Activated CD4-positive, alpha-beta memory T cell treated with anti-CD3 and anti-CD28 coated beads, Interleukin-2, amount 10 ng/mL, durations not matched to agents 7 days and 5 days (primary cell): Measurements from ENCODE around the gene DAPK1. TPM values are rescaled to one million over a fixed set of nuclear protein-coding genes. Genes with fewer than 3 reads are reported as not detected.

Source experiments
- CTCF ChIA-PET: fragments of 350-600 bp; sonication (Branson Sonifier 250); formaldehyde crosslinking; loops from one replicate; lab custom pipeline; 2021; ENCODE audit warnings: antibody characterized with exemption, inconsistent platforms; lab: Charles Lee
- POLR2A ChIA-PET: fragments of 350-600 bp; sonication (Branson Sonifier 250); formaldehyde crosslinking; loops from one replicate; lab custom pipeline; 2021; ENCODE audit warnings: antibody characterized with exemption; lab: Charles Lee
- DNase-seq: peaks from one replicate; pipeline ENCODE4 v3.0.0-alpha.2; 2020
- H3K27ac Mint-ChIP-seq: one replicate; pipeline ENCODE4 v1.8.0; 2021; ENCODE audit warnings: mild to moderate bottlenecking, mixed read lengths
- H3K27me3 Mint-ChIP-seq: one replicate; pipeline ENCODE4 v1.8.0; 2021; ENCODE audit warnings: mixed read lengths
- H3K36me3 Mint-ChIP-seq: one replicate; pipeline ENCODE4 v1.8.0; 2021; ENCODE audit warnings: low read depth, mixed read lengths
- H3K4me1 Mint-ChIP-seq: one replicate; pipeline ENCODE4 v1.8.0; 2021; ENCODE audit warnings: mixed read lengths
- H3K4me3 Mint-ChIP-seq: one replicate; pipeline ENCODE4 v1.8.0; 2021; ENCODE audit warnings: mild to moderate bottlenecking, mixed read lengths
- H3K9me3 Mint-ChIP-seq: one replicate; pipeline ENCODE4 v1.8.0; 2021; ENCODE audit warnings: mixed read lengths
- total RNA-seq, 2 experiments: library from RNA; stranded (reverse); gene quantifications; one replicate each; pipeline ENCODE4 v1.2.3, GENCODE V29; 2021

The DAPK1 gene
- total RNA-seq, 2 experiments from 2014 or later: 0.50 to 0.86 TPM

DNA sequence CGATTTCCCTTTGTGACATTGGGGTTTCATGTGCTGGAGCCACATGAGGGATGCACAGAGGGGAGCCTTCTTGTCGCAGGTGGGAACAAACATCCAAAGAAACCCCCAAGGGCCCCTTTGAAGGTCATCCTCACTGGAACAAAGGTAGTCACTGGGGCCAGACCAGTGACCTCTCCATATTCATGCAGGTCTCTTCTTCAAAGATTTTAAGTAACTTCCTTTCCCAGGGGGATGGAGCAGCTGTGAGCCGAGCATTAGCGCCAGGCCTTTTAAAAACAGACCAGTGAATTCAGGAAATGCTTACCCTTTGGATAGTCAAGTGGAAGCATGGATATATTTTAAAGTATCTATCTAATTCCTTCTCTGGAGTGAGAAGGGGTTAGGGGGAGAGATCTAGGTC is 33.0 kb downstream of the DAPK1 start:
- ChIA-PET CTCF (no interaction called here), POLR2A (no interaction called here)
- Mint-ChIP-seq H3K27me3 (no peaks in the 10 kb centered on the region), H3K4me3 (no peak overlapping the region), H3K27ac (no peak overlapping the region), H3K9me3 (no peaks in the 10 kb centered on the region), H3K4me1 (no peaks in the 10 kb centered on the region), H3K36me3 (no peaks in the 10 kb centered on the region)
- no peak for DNase-seq

- Mint-ChIP-seq H3K27me3 (no peaks in the 10 kb centered on the region), H3K27ac (no peak overlapping the region), H3K4me1 (peaks cover 5% of the 10 kb centered on the region), H3K9me3 (no peaks in the 10 kb centered on the region), H3K36me3 (no peaks in the 10 kb centered on the region), H3K4me3 (no peak overlapping the region)
- ChIA-PET POLR2A (no interaction called here), CTCF (no interaction called here)
- no peak for DNase-seq
Measured at GRCh38 chr9:87531370-87532295, 34.0 kb downstream of the DAPK1 start.

- ChIA-PET CTCF (no interaction called here), POLR2A (no interaction called here)
- no peaks in the 10 kb centered on the region for H3K36me3 Mint-ChIP-seq
- H3K27ac Mint-ChIP-seq: no peak overlapping the region
- H3K4me3 Mint-ChIP-seq: no peak overlapping the region
- H3K9me3 Mint-ChIP-seq: no peaks in the 10 kb centered on the region
- peaks cover 8% of the 10 kb centered on the region for H3K4me1 Mint-ChIP-seq
- no peak for DNase-seq
- no peaks in the 10 kb centered on the region for H3K27me3 Mint-ChIP-seq
Measured at GRCh38 chr9:87533271-87533670, 35.6 kb downstream of the DAPK1 start.

DNA sequence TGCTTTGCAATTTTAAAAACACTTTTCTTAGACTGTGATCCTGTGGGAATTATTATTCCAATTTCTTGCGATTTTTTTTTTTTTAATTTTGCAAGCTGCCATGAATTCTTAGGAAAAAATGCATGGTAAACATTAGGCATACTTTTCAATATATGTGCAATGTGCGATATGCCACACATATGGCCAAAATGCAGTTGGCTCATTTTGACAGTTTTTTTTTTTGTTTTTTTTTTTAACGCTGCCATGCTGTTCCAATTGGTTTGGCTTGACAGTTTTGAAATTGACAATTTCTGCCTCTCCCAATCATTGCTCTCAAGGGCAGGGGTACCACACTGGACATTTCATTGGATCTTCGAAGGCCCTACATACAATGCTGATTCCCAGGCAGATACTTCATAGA is 36.4 kb downstream of the DAPK1 start:
- Mint-ChIP-seq H3K27ac (no peak overlapping the region), H3K4me1 (peaks cover 8% of the 10 kb centered on the region), H3K4me3 (no peak overlapping the region), H3K36me3 (no peaks in the 10 kb centered on the region), H3K27me3 (no peaks in the 10 kb centered on the region), H3K9me3 (no peaks in the 10 kb centered on the region)
- POLR2A ChIA-PET: no interaction called here
- CTCF ChIA-PET: no interaction called here
- DNase-seq: no peak

DNA sequence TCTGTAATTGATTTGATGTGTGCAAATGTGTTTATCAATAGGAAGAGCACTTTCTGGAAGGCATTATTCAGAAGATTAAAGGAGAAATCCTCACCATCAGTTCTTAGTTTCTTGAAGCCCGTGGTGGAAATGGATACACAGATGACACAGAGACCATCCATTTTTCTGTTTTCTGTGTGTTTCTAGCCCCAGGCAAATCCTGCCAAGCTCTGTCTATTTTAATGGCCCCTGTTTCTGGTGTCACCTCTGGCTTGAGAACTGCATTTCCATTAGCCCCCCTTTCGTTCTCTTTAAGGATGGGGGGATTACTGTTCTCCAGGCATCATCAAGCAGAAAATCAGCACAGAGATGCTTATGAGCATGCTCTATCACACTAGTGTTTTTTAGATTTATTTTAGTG is 37.3 kb downstream of the DAPK1 start:
- Mint-ChIP-seq H3K27me3 (no peaks in the 10 kb centered on the region), H3K27ac (no peak overlapping the region), H3K9me3 (no peaks in the 10 kb centered on the region), H3K36me3 (no peaks in the 10 kb centered on the region), H3K4me3 (no peak overlapping the region), H3K4me1 (peaks cover 8% of the 10 kb centered on the region)
- no peak for DNase-seq
- ChIA-PET POLR2A (no interaction called here), CTCF (no interaction called here)

DNA sequence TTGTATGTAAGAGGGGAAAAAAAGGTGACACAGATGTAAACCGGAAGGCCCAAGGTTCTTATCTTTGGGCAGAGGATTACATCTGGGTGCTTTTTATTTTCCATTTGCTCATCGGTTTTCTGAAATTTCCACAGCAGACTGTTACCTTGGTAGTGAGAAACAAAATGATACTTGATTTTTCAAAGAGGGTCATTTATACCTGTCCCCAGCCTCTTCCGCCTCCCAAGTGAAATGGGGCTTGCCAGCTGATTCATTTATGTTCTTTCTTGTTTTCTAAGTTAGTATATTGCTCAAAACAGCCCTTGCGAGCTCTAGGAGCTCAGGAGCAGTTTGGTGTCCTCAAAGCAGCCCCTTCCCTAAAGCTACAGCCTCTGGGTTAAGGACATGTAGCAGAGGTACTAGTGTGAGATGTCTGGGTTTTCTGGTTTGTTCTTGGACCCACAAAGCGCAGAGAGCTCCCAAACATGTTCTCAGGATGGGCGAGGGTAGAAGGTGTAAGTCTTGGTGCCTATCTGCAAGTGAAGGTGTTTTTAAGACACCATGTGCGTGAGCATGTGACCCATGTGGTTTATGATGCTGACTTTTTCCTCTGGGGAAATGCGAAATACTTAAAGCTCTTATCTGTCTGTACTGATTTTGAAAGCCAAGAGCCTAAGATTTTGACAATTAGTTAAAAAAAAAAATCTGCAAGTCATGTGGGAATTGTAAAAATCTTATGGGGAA is 38.3 kb downstream of the DAPK1 start:
- H3K27me3 Mint-ChIP-seq: no peaks in the 10 kb centered on the region
- POLR2A ChIA-PET: no interaction called here
- peaks cover 8% of the 10 kb centered on the region for H3K4me1 Mint-ChIP-seq
- CTCF ChIA-PET: no interaction called here
- H3K9me3 Mint-ChIP-seq: no peaks in the 10 kb centered on the region
- H3K27ac Mint-ChIP-seq: no peak overlapping the region
- no peak overlapping the region for H3K4me3 Mint-ChIP-seq
- no peaks in the 10 kb centered on the region for H3K36me3 Mint-ChIP-seq
- DNase-seq: no peak

GRCh38 chr9:87537625-87538024 is 40.0 kb downstream of the DAPK1 start:
- H3K4me1 Mint-ChIP-seq: peaks cover 8% of the 10 kb centered on the region
- no peak overlapping the region for H3K27ac Mint-ChIP-seq
- no peaks in the 10 kb centered on the region for H3K27me3 Mint-ChIP-seq
- no peaks in the 10 kb centered on the region for H3K9me3 Mint-ChIP-seq
- no peak for DNase-seq
- no peaks in the 10 kb centered on the region for H3K36me3 Mint-ChIP-seq
- no peak overlapping the region for H3K4me3 Mint-ChIP-seq
- ChIA-PET CTCF (no interaction called here), POLR2A (no interaction called here)

DNA sequence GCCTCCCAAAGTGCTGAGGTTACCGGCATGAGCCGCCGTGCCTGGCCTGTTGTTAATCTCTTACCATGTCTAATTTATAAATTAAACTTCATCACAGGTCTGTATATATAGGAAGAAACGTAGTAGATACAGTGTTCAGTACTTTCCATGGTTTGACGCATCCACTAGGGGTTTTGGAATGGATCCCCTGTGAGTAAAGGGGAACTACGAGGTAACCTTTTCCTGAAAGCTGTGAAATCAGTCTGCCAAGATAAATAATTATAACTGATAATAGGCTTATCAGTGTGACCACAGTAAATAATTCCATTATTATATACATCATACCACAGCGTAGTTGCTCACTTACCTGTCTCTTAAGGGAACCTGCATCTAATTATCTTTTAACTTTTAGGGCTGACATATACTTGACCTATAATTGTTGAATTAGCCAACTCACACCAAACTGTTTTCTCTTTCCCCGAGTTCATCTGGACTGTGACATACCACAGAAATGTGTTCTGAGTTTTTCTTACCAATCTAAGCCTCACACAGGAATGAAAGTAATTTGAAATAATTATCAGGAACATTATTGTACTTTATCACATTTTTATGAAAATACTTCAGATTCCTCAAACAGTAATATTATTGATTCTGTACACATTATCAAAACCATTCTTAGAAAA is 42.9 kb downstream of the DAPK1 start:
- Mint-ChIP-seq H3K27ac (no peak overlapping the region), H3K4me3 (no peak overlapping the region), H3K4me1 (peaks cover 8% of the 10 kb centered on the region), H3K27me3 (no peaks in the 10 kb centered on the region), H3K9me3 (no peaks in the 10 kb centered on the region), H3K36me3 (no peaks in the 10 kb centered on the region)
- DNase-seq: no peak
- ChIA-PET CTCF (no interaction called here), POLR2A (no interaction called here)

GRCh38 chr9:87541663-87542062 is 44.0 kb downstream of the DAPK1 start:
- ChIA-PET POLR2A (no interaction called here), CTCF (no interaction called here)
- no peaks in the 10 kb centered on the region for H3K9me3 Mint-ChIP-seq
- no peak overlapping the region for H3K27ac Mint-ChIP-seq
- peaks cover 2% of the 10 kb centered on the region for H3K27me3 Mint-ChIP-seq
- H3K4me1 Mint-ChIP-seq: peaks cover 4% of the 10 kb centered on the region
- H3K4me3 Mint-ChIP-seq: no peak overlapping the region
- H3K36me3 Mint-ChIP-seq: no peaks in the 10 kb centered on the region
- no peak for DNase-seq

DNA sequence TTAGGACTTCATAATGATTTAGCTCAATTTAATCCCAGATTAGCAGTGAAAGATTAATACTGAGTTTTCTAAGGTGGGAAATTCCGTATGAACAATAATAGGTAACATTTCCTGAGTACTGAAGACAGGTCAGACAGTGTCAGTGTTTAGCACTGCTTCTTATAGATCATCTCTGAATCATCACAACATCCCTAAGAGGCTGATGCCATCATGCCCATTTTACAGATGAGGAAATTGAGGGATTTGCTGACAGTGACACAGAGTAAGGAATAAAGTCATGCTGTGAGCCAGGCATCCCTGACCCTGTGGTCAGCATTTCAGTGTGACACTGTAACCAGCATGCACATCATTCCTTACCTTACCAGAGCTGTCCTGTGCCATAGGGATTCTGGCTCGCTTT is 44.5 kb downstream of the DAPK1 start:
- DNase-seq: no peak
- ChIA-PET CTCF (no interaction called here), POLR2A (no interaction called here)
- Mint-ChIP-seq H3K9me3 (no peaks in the 10 kb centered on the region), H3K27ac (no peak overlapping the region), H3K4me1 (peaks cover 2% of the 10 kb centered on the region), H3K27me3 (peaks cover 2% of the 10 kb centered on the region), H3K4me3 (no peak overlapping the region), H3K36me3 (no peaks in the 10 kb centered on the region)

DNA sequence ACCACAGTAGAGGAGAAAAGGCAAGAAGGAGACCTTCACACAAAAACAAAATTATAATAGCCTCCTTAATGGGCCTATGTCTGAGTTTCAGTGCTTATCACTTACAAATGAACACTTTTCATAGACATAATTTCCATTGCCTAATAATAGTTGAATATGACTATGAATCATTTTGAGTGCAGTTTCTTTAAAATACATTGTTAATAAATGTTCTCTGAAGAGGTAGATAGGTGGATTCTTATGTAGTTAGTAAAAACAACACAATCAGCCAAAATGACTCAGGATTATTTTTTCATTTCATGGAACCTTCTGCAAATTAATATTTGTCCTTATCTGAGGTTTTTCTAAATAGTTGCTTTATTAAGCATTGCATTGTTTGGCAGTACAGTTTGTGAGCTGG is 45.6 kb downstream of the DAPK1 start:
- ChIA-PET CTCF (no interaction called here), POLR2A (no interaction called here)
- Mint-ChIP-seq H3K36me3 (no peaks in the 10 kb centered on the region), H3K27me3 (peaks cover 2% of the 10 kb centered on the region), H3K27ac (no peak overlapping the region), H3K4me1 (no peaks in the 10 kb centered on the region), H3K4me3 (no peak overlapping the region), H3K9me3 (no peaks in the 10 kb centered on the region)
- no peak for DNase-seq

DNA sequence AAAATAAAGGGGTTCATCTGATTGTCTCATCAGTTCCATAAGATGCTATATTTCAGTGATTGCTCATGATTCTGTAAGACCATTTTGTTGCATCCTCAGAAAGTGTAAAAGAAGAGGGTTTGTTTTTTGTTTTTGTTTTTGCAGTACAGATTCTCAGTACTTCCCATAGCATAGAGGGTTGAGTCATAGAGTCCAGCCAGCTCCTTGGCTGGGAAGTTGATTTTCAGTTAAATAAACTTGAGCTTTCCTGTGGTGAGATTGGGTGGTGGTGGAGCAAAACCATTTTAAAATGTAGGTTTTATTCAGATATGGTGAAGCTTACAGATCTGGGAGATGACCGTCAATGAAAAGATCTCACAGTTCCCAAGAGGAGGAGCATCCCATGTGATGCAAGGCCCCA is 48.2 kb downstream of the DAPK1 start:
- Mint-ChIP-seq H3K36me3 (no peaks in the 10 kb centered on the region), H3K4me1 (no peaks in the 10 kb centered on the region), H3K9me3 (no peaks in the 10 kb centered on the region), H3K4me3 (no peak overlapping the region), H3K27ac (no peak overlapping the region), H3K27me3 (peaks cover 5% of the 10 kb centered on the region)
- POLR2A ChIA-PET: no interaction called here
- no peak for DNase-seq
- CTCF ChIA-PET: no interaction called here

- Mint-ChIP-seq H3K4me3 (no peak overlapping the region), H3K4me1 (no peaks in the 10 kb centered on the region), H3K27ac (no peak overlapping the region), H3K36me3 (no peaks in the 10 kb centered on the region), H3K9me3 (no peaks in the 10 kb centered on the region), H3K27me3 (peaks cover 5% of the 10 kb centered on the region)
- DNase-seq: no peak
- ChIA-PET POLR2A (no interaction called here), CTCF (no interaction called here)
Measured at GRCh38 chr9:87546704-87547103, 49.0 kb downstream of the DAPK1 start.
